Measurements from ENCODE around the gene C21orf91. TPM values are rescaled to one million over a fixed set of nuclear protein-coding genes. Genes with fewer than 3 reads are reported as not detected.

Gene C21orf91
- total and polyA plus RNA-seq, 9 of the 15 experiments (the other 6 are each of a cell fraction or from before 2014, with no cell fraction given) = 3.9 to 14.1 (median 12.1) TPM

GRCh38 chr21:17819114-17819876, at the start of gene C21orf91 (continued):
- 0 out of 4 replicates have a peak, but pooled peaks of 1 of the 2 experiments have one; percentile 6 for TF ChIP-seq RAD21 (CRISPR knock-in tag; conservative IDR thresholded peaks at IDR 0.05 in 1 of 2, IDR thresholded peaks at IDR 0.05 in 1 of 2)
- no peak for TF ChIP-seq ZNF436 (CRISPR knock-in tag; IDR thresholded peaks at IDR 0.05)
- peak; percentile 86 for TF ChIP-seq SUPT5H (IDR thresholded peaks at IDR 0.05)
- TF ChIP-seq, protein P1, sequence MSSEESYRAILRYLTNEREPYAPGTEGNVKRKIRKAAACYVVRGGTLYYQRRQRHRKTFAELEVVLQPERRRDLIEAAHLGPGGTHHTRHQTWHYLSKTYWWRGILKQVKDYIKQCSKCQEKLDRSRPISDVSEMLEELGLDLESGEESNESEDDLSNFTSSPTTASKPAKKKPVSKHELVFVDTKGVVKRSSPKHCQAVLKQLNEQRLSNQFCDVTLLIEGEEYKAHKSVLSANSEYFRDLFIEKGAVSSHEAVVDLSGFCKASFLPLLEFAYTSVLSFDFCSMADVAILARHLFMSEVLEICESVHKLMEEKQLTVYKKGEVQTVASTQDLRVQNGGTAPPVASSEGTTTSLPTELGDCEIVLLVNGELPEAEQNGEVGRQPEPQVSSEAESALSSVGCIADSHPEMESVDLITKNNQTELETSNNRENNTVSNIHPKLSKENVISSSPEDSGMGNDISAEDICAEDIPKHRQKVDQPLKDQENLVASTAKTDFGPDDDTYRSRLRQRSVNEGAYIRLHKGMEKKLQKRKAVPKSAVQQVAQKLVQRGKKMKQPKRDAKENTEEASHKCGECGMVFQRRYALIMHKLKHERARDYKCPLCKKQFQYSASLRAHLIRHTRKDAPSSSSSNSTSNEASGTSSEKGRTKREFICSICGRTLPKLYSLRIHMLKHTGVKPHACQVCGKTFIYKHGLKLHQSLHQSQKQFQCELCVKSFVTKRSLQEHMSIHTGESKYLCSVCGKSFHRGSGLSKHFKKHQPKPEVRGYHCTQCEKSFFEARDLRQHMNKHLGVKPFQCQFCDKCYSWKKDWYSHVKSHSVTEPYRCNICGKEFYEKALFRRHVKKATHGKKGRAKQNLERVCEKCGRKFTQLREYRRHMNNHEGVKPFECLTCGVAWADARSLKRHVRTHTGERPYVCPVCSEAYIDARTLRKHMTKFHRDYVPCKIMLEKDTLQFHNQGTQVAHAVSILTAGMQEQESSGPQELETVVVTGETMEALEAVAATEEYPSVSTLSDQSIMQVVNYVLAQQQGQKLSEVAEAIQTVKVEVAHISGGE (CRISPR knock-in tag; IDR thresholded peaks at IDR 0.05) = peak in 2 of 3 experiments; percentile 58 to 94; a peak in 4 of 6 replicates
- TF ChIP-seq, protein P2, sequence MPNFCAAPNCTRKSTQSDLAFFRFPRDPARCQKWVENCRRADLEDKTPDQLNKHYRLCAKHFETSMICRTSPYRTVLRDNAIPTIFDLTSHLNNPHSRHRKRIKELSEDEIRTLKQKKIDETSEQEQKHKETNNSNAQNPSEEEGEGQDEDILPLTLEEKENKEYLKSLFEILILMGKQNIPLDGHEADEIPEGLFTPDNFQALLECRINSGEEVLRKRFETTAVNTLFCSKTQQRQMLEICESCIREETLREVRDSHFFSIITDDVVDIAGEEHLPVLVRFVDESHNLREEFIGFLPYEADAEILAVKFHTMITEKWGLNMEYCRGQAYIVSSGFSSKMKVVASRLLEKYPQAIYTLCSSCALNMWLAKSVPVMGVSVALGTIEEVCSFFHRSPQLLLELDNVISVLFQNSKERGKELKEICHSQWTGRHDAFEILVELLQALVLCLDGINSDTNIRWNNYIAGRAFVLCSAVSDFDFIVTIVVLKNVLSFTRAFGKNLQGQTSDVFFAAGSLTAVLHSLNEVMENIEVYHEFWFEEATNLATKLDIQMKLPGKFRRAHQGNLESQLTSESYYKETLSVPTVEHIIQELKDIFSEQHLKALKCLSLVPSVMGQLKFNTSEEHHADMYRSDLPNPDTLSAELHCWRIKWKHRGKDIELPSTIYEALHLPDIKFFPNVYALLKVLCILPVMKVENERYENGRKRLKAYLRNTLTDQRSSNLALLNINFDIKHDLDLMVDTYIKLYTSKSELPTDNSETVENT (CRISPR knock-in tag; IDR thresholded peaks at IDR 0.05) = peak; percentile 69; the same call in 1 of the 2 replicates
- TF ChIP-seq POLR2AphosphoS5 (IDR thresholded peaks at IDR 0.05; ENCODE audit: control insufficient read depth, insufficient read depth, low read depth, low read length) = peak; percentile 70
- no peak for TF ChIP-seq ZNF165 (CRISPR knock-in tag; IDR thresholded peaks at IDR 0.05; ENCODE audit: borderline replicate concordance)
- TF ChIP-seq GATAD2B (IDR thresholded peaks at IDR 0.05; ENCODE audit: borderline replicate concordance) = 0 out of 2 replicates have a peak, but pooled peaks have one; percentile 44
- TF ChIP-seq NCOA6 (IDR thresholded peaks at IDR 0.05) = peak; percentile 91
- TF ChIP-seq ETV1 (tag; conservative IDR thresholded peaks at IDR 0.05; ENCODE audit: low read depth) = peak; percentile 69
- peak; percentile 76 to 100 for TF ChIP-seq NONO (IDR thresholded peaks at IDR 0.05; ENCODE audit: low read depth in 2 of 2, low read length in 1 of 2)
- peak; percentile 98 for TF ChIP-seq RBFOX2 (IDR thresholded peaks at IDR 0.05; ENCODE audit: low read depth, low read length)
- TF ChIP-seq NELFE (IDR thresholded peaks at IDR 0.05; ENCODE audit: insufficient read depth, insufficient read length) = no peak
- TF ChIP-seq SIX5 (IDR thresholded peaks at IDR 0.05; ENCODE audit: borderline replicate concordance in 1 of 2, insufficient read depth in 1 of 2, low read depth in 1 of 2, low read length in 2 of 2) = peak in 1 of 2 experiments; percentile 6; a peak in 1 of 4 replicates
- TF ChIP-seq POLR2G (IDR thresholded peaks at IDR 0.05; ENCODE audit: low read depth, low read length) = peak; percentile 99
- TF ChIP-seq ZNF589 (CRISPR knock-in tag; IDR thresholded peaks at IDR 0.05; ENCODE audit: low read depth) = peak; percentile 55; the same call in 1 of the 2 replicates
- TF ChIP-seq ZNF311 (CRISPR knock-in tag; IDR thresholded peaks at IDR 0.05) = no peak
- TF ChIP-seq POLR2H (tag; IDR thresholded peaks at IDR 0.05; ENCODE audit: low read depth) = peak; percentile 63
- peak; percentile 91 for TF ChIP-seq POLR2A (conservative IDR thresholded peaks at IDR 0.05)
- peak; percentile 97 for TF ChIP-seq PHF8 (IDR thresholded peaks at IDR 0.05; ENCODE audit: borderline replicate concordance, low read length)
- peak; percentile 94 for TF ChIP-seq PCBP1 (IDR thresholded peaks at IDR 0.05; ENCODE audit: low read depth, low read length, poor library complexity, severe bottlenecking)
